Osteoblast (primary cell): ENCODE data around the gene UNC5A. TPM values are rescaled to one million over a fixed set of nuclear protein-coding genes. Genes with fewer than 3 reads are reported as not detected.

Source experiments
- DNase-seq: peaks from one replicate; pipeline ENCODE4 v3.0.0; 2011; ENCODE audit warnings: low spot score, mixed read lengths; ENCODE audit not compliant: insufficient read length; ENCODE audit errors: missing footprints
- H2AFZ ChIP-seq: 2 replicates; pipeline ENCODE4 v1.6.0; 2011; ENCODE audit warnings: mild to moderate bottlenecking, low read length
- H3K27ac ChIP-seq: 2 replicates; pipeline ENCODE4 v1.5.1; 2011; ENCODE audit warnings: mild to moderate bottlenecking, low read depth, low read length, moderate library complexity
- H3K27me3 ChIP-seq: 2 replicates; pipeline ENCODE4 v1.6.0; 2012; ENCODE audit warnings: mild to moderate bottlenecking, control low read depth, inconsistent platforms, low read length, moderate library complexity; ENCODE audit not compliant: insufficient read depth
- H3K36me3 ChIP-seq: 2 replicates; pipeline ENCODE4 v1.5.1; 2011; ENCODE audit warnings: mild to moderate bottlenecking, low read length, control low read depth, moderate library complexity; ENCODE audit not compliant: insufficient read depth
- H3K4me1 ChIP-seq: 2 replicates; pipeline ENCODE4 v1.5.1; 2011; ENCODE audit warnings: mild to moderate bottlenecking, low read length, control low read depth, moderate library complexity; ENCODE audit not compliant: insufficient read depth
- H3K4me2 ChIP-seq: 2 replicates; pipeline ENCODE4 v1.6.0; 2011; ENCODE audit warnings: mild to moderate bottlenecking, low read length; ENCODE audit not compliant: insufficient read depth
- H3K4me3 ChIP-seq: fragments of 200-600 bp; sonication (generic); 3 replicates; pipeline ENCODE4 v1.5.1; 2012; ENCODE audit warnings: mild to moderate bottlenecking, low read length, inconsistent platforms; ENCODE audit not compliant: insufficient read depth
- H3K79me2 ChIP-seq: 2 replicates; pipeline ENCODE4 v1.6.0; 2012; ENCODE audit warnings: mild to moderate bottlenecking, low read length, control low read depth, inconsistent platforms; ENCODE audit not compliant: insufficient read depth
- H3K9me3 ChIP-seq: 2 replicates; pipeline ENCODE4 v1.5.1; 2011; ENCODE audit warnings: low read depth, low read length, control low read depth
- H4K20me1 ChIP-seq: 2 replicates; pipeline ENCODE4 v1.6.0; 2012; ENCODE audit warnings: mild to moderate bottlenecking, low read length, control low read depth; ENCODE audit not compliant: insufficient read depth
- total RNA-seq: library from RNA; depleted of rRNA; stranded (reverse); fragments of >200 nt; gene quantifications from 2 replicates; pipeline ENCODE4 v1.2.3, GENCODE V29; 2012
- TF ChIP-seq, protein P1 (sequence below): IDR thresholded peaks from 2 replicates; pipeline ENCODE4 v1.5.1; 2011; ENCODE audit warnings: mild to moderate bottlenecking, low read depth, low read length, moderate library complexity; ENCODE audit errors: extremely low read depth

UNC5A gene
- total RNA-seq, 1 donor, result not detected

DNA sequence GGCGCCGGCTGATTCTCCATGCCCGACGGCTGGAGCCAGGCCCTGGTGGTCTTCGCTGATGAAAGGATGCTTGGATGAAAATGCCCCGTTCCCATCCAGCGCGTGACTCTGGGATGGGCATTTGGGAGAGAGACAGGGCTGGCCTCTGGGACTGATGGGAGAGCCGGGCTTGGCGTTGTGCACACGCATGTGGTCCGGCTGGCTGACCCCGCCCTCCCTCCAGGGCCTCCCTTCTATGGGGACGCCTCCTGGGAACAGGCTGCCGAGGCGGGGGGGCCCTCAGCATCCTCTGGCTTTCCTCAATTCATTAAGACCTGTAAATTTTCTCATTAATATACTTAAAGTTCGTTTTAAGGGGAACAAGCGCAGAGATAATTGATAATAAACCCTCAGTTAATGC lies 36.8 kb downstream of the UNC5A start:
- TF ChIP-seq, protein P1, sequence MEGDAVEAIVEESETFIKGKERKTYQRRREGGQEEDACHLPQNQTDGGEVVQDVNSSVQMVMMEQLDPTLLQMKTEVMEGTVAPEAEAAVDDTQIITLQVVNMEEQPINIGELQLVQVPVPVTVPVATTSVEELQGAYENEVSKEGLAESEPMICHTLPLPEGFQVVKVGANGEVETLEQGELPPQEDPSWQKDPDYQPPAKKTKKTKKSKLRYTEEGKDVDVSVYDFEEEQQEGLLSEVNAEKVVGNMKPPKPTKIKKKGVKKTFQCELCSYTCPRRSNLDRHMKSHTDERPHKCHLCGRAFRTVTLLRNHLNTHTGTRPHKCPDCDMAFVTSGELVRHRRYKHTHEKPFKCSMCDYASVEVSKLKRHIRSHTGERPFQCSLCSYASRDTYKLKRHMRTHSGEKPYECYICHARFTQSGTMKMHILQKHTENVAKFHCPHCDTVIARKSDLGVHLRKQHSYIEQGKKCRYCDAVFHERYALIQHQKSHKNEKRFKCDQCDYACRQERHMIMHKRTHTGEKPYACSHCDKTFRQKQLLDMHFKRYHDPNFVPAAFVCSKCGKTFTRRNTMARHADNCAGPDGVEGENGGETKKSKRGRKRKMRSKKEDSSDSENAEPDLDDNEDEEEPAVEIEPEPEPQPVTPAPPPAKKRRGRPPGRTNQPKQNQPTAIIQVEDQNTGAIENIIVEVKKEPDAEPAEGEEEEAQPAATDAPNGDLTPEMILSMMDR, result no peak
- H3K27ac ChIP-seq, result no peak overlapping the region
- no peaks in the 10 kb centered on the region for H3K4me1 ChIP-seq
- H2AFZ ChIP-seq, result no peak overlapping the region
- no peaks in the 10 kb centered on the region for H3K9me3 ChIP-seq
- no peak for DNase-seq
- peaks cover 31% of the 10 kb centered on the region for H3K27me3 ChIP-seq
- no peaks in the 10 kb centered on the region for H3K79me2 ChIP-seq
- H3K36me3 ChIP-seq, result no peaks in the 10 kb centered on the region
- no peak overlapping the region for H3K4me2 ChIP-seq
- H3K4me3 ChIP-seq, result no peak overlapping the region
- no peaks in the 10 kb centered on the region for H4K20me1 ChIP-seq

DNA sequence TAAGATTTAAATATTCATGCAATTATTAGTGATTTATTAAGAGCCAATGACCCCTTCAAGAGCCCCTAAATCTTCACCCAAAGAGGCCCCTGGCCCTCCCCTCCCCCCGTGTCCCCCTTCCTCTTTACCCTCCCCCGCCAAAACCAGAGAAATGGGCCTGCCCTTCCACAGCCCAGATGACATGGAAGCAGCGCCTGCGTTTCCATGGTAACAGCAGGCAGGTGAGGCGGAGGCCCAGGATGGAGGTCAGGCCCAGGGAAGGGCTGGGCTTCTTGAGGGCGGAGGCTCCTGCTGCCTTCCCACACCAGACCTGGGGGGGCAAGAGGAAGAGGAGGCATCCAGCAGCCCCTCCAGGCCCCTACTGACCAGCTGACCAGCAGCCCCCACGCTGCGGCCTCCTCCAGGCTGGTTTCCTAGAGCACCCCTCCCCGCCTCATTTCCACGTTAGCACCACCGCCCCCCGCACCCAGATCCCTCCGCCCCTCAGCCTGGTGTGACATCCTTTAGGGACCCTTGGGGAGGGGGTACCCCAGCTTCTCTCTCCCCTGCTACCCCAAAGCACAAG lies 37.4 kb downstream of the UNC5A start:
- Histone ChIP-seq H3K27ac (no peak overlapping the region), H3K4me1 (no peaks in the 10 kb centered on the region), H3K27me3 (peaks cover 32% of the 10 kb centered on the region), H3K4me3 (no peak overlapping the region), H3K36me3 (no peaks in the 10 kb centered on the region), H3K9me3 (no peaks in the 10 kb centered on the region), H2AFZ (no peak overlapping the region), H3K4me2 (no peak overlapping the region), H3K79me2 (no peaks in the 10 kb centered on the region), H4K20me1 (no peaks in the 10 kb centered on the region)
- TF ChIP-seq, protein P1, result no peak
- no peak for DNase-seq

DNA sequence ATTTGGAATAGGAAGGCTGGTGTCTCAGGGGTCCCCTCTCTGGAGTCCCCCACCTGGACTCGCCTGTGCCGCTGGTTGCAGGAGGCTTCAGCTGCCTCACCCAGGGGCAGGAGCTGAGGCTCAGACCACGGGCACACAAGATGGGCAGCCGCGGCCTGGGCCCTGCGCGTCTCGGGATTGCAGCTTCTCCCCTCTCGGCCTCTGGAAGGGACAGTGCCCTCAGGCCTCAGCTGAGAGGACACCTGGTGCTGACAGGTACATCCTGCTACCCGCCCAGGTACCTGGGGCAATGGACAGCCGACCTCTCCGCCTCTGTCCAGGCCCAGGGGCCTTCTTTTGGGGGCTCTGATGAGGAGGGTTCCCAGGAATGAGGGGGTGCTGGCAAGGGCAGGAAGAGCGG lies 38.3 kb downstream of the UNC5A start:
- no peaks in the 10 kb centered on the region for H3K9me3 ChIP-seq
- no peak overlapping the region for H3K4me2 ChIP-seq
- TF ChIP-seq, protein P1, result no peak
- H3K79me2 ChIP-seq, result no peaks in the 10 kb centered on the region
- peaks cover 36% of the 10 kb centered on the region for H3K27me3 ChIP-seq
- no peak overlapping the region for H3K27ac ChIP-seq
- H2AFZ ChIP-seq, result no peak overlapping the region
- no peak for DNase-seq
- no peaks in the 10 kb centered on the region for H4K20me1 ChIP-seq
- H3K4me1 ChIP-seq, result no peaks in the 10 kb centered on the region
- H3K36me3 ChIP-seq, result no peaks in the 10 kb centered on the region
- no peak overlapping the region for H3K4me3 ChIP-seq

DNA sequence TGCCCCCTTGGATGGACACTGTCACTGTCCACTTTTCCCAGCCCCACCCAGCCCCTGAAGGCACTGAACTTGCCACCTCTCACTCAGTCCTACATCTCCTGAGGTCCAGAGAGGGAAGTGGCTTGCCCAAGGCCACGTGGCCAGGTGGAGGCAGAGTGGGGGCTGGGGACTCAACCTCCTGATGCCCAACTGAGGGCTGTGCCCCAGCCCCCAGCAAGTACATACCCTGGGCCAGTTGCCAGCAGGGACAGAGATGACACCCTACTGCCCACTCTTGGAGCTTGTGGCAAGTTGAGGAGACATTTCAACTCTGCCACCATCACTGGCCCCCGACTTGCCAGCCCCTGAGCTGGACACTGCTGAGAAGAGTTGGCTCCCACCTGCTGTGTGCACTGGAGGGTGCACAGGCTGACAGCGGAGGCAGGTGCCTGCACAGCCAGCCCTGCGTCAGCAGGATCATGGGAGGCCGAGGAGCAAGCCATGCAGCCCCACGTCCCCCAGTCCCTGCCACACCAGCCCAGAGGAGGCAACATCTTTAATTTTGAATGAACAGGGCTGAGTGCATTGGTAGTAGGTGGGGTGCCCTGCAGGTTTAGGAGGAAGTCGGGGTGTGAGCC lies 39.4 kb downstream of the UNC5A start:
- Histone ChIP-seq H4K20me1 (no peaks in the 10 kb centered on the region), H3K27me3 (peaks cover 35% of the 10 kb centered on the region), H3K9me3 (no peaks in the 10 kb centered on the region), H3K27ac (no peak overlapping the region), H3K4me2 (no peak overlapping the region), H3K4me1 (no peaks in the 10 kb centered on the region), H2AFZ (no peak overlapping the region), H3K4me3 (no peak overlapping the region), H3K36me3 (no peaks in the 10 kb centered on the region), H3K79me2 (no peaks in the 10 kb centered on the region)
- DNase-seq, result no peak
- TF ChIP-seq, protein P1, result no peak
